ENCODE results near the gene AGPAT2.

AGPAT2 gene

GRCh38 chr9:136646827-136647711 is 40.2 kb downstream of the AGPAT2 start:
- no peak for TF ChIP-seq ZFX (IDR thresholded peaks at IDR 0.05)
- TF ChIP-seq, protein P1, sequence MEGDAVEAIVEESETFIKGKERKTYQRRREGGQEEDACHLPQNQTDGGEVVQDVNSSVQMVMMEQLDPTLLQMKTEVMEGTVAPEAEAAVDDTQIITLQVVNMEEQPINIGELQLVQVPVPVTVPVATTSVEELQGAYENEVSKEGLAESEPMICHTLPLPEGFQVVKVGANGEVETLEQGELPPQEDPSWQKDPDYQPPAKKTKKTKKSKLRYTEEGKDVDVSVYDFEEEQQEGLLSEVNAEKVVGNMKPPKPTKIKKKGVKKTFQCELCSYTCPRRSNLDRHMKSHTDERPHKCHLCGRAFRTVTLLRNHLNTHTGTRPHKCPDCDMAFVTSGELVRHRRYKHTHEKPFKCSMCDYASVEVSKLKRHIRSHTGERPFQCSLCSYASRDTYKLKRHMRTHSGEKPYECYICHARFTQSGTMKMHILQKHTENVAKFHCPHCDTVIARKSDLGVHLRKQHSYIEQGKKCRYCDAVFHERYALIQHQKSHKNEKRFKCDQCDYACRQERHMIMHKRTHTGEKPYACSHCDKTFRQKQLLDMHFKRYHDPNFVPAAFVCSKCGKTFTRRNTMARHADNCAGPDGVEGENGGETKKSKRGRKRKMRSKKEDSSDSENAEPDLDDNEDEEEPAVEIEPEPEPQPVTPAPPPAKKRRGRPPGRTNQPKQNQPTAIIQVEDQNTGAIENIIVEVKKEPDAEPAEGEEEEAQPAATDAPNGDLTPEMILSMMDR (conservative IDR thresholded peaks at IDR 0.05) = no peak

GRCh38 chr9:136645903-136646754 is 41.1 kb downstream of the AGPAT2 start:
- TF ChIP-seq ZFX (IDR thresholded peaks at IDR 0.05) = no peak
- TF ChIP-seq, protein P1 (conservative IDR thresholded peaks at IDR 0.05) = no peak
- no peak overlapping the region for H3K27ac ChIP-seq

More at GRCh38 chr9:136646827-136647711, 40.2 kb downstream of the AGPAT2 start:
- H3K27ac ChIP-seq = no peak overlapping the region

DNA sequence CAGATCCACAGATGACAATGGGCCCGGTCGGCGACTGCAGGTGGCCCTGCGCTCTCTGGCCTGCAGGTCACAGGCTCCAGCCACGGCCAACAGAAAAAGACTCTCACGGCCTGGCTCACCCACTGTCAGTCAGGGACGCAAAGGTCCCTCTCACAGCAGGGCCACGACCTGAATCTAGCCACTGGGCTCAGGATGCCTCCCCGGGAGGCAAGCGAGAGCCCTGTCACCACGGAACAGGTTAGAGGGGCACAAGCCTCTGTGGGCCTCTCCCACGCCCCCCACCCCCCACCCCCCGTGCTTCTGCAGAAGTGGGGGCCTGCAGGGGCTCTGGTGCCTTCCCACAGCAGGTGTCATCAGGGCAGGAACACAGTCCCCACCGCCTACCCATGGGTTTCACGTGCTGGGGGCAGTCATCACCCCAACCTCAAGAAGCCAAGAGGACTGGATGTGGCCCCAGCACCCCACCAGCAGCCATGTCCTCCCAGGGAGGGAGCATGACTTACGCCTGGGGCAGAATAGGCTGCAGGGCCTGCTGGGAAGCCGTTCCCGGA is 41.8 kb downstream of the AGPAT2 start:
- TF ChIP-seq, protein P1 (conservative IDR thresholded peaks at IDR 0.05) = no peak
- TF ChIP-seq ZFX (IDR thresholded peaks at IDR 0.05) = no peak
- no peak overlapping the region for H3K27ac ChIP-seq

- TF ChIP-seq ZFX (IDR thresholded peaks at IDR 0.05) = no peak
- TF ChIP-seq, protein P1 (conservative IDR thresholded peaks at IDR 0.05) = peak; percentile 99
- peak overlapping the region; percentile 8; the same call in 1 of the 2 replicates for H3K27ac ChIP-seq
Observed at GRCh38 chr9:136644593-136645351, 42.5 kb downstream of the AGPAT2 start.

- TF ChIP-seq ZFX (IDR thresholded peaks at IDR 0.05) = no peak
- TF ChIP-seq, protein P1 (conservative IDR thresholded peaks at IDR 0.05) = no peak
- H3K27ac ChIP-seq = peak overlapping the region; percentile 8; the same call in 1 of the 2 replicates
Observed at GRCh38 chr9:136644343-136644592, 43.0 kb downstream of the AGPAT2 start.

DNA sequence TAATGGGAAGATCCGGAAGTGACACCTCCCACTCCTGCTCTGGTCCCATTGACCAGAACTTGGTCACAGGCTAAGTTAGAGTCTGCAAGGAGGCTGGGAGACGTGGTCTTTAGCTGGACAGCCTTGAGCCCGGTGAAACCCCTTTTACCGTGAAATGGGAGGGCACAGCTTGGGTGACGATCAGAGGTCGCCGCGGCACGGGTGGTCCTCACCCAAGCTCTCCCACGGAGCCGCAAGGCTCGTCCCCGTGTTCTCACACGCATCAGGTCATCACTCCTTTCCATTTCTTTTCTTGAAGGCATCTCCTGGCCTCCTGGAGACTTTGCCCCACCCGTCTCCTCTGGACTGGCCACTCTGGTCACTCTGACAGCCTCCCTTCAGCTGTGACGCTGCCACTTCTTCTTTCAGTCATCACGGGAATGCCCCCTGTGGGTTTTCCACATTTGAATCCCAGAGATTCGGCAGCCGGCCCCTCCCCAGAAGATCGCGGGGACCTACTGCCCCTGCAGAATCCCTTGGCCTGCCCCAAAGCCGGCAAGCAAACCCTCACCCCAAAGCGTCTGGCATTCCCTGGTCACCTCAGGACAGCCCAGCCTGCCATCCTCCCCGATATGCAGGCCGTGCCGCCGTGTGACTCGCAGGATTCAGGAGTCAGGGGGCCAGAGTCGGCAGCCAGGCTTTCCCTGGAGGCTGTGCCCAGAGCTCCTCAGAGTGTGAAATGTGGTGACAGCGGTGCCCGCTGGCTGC is 43.5 kb downstream of the AGPAT2 start:
- TF ChIP-seq ZFX (IDR thresholded peaks at IDR 0.05) = no peak
- TF ChIP-seq, protein P1 (conservative IDR thresholded peaks at IDR 0.05) = no peak
- H3K27ac ChIP-seq = peak overlapping the region; percentile 8; the same call in 1 of the 2 replicates

Data from C4-2B (cell line).